MCF 10A (cell line): ENCODE data around the gene DPCD. TPM values are rescaled to one million over a fixed set of nuclear protein-coding genes. Genes with fewer than 3 reads are reported as not detected.

Experiments used
- BruUV-seq: library from RNA; stranded (reverse); fragments of 400-500 nt; replicated peaks from 2 replicates; lab custom pipeline; 2021; lab: Mats Ljungman, UMichigan
- CTCF ChIA-PET: fragments of 300-600 bp; sonication (Branson Sonifier 250); formaldehyde crosslinking; extraction: SDS; loops from one replicate; lab custom pipeline; 2021; ENCODE audit warnings: antibody characterized with exemption, inconsistent platforms; lab: Yijun Ruan, JAX
- POLR2A ChIA-PET: fragments of 300-600, 350-650 bp; sonication (Branson Sonifier 250); formaldehyde crosslinking; extraction: SDS; loops from one replicate; lab custom pipeline; 2020; ENCODE audit warnings: antibody characterized with exemption, inconsistent platforms; lab: Yijun Ruan, JAX
- DNase-seq: peaks from one replicate; pipeline ENCODE4 v3.0.0-alpha.2; 2018; ENCODE audit not compliant: unreplicated experiment
- H3K27ac Mint-ChIP-seq: one replicate; pipeline ENCODE4 v1.8.0; 2022; ENCODE audit warnings: mild to moderate bottlenecking, low read depth, mixed read lengths; ENCODE audit not compliant: unreplicated experiment
- H3K27me3 Mint-ChIP-seq: one replicate; pipeline ENCODE4 v1.8.0; 2022; ENCODE audit warnings: mixed read lengths; ENCODE audit not compliant: insufficient read depth, unreplicated experiment
- H3K36me3 Mint-ChIP-seq: one replicate; pipeline ENCODE4 v1.8.0; 2022; ENCODE audit warnings: mild to moderate bottlenecking, moderate library complexity, mixed read lengths; ENCODE audit not compliant: insufficient read depth, unreplicated experiment
- H3K4me1 Mint-ChIP-seq: one replicate; pipeline ENCODE4 v1.8.0; 2022; ENCODE audit warnings: mixed read lengths; ENCODE audit not compliant: insufficient read depth, unreplicated experiment
- H3K4me3 Mint-ChIP-seq: one replicate; pipeline ENCODE4 v1.8.0; 2022; ENCODE audit warnings: mild to moderate bottlenecking, moderate library complexity, mixed read lengths; ENCODE audit not compliant: unreplicated experiment
- H3K9me3 Mint-ChIP-seq: one replicate; pipeline ENCODE4 v1.8.0; 2022; ENCODE audit warnings: mixed read lengths; ENCODE audit not compliant: unreplicated experiment
- CTCF ChIP-seq: fragments of 200-600 bp; IDR thresholded peaks from one replicate; pipeline ENCODE4 v1.8.0; 2022; ENCODE audit warnings: antibody characterized with exemption, mild to moderate bottlenecking; ENCODE audit not compliant: unreplicated experiment
- intact Hi-C: fragments of 100-400 bp; cut with micrococcal nuclease; formaldehyde crosslinking; loops from 2 replicates; pipeline ENCODE4 v1.14.1; 2022
- total RNA-seq: library from RNA; stranded (reverse); gene quantifications from 2 replicates; pipeline ENCODE4 v1.2.3, GENCODE V29; 2022

DPCD gene
- total RNA-seq, 1 experiment from 2014 or later: 24.2 TPM

- Mint-ChIP-seq H3K4me1 (no peaks in the 10 kb centered on the region), H3K27me3 (peaks cover 19% of the 10 kb centered on the region), H3K9me3 (no peaks in the 10 kb centered on the region), H3K36me3 (peaks cover 11% of the 10 kb centered on the region), H3K27ac (no peak overlapping the region), H3K4me3 (no peak overlapping the region)
- ChIA-PET CTCF (interaction anchor here (0.9 kb wide), 1 partner anchor 351 kb away, joined by 4 read pairs; no protein-coding TSS in a partner anchor), POLR2A (no interaction called here)
- no TSS peak for BruUV-seq
- intact Hi-C loops: no loop called here
- no peak for DNase-seq
- TF ChIP-seq CTCF: no peak
These were observed 23.6 kb upstream of the DPCD start for GRCh38 chr10:101564490-101564991.

- Mint-ChIP-seq H3K4me3 (no peak overlapping the region), H3K27me3 (peaks cover 19% of the 10 kb centered on the region), H3K36me3 (peaks cover 11% of the 10 kb centered on the region), H3K9me3 (no peaks in the 10 kb centered on the region), H3K4me1 (no peaks in the 10 kb centered on the region), H3K27ac (no peak overlapping the region)
- BruUV-seq: no TSS peak
- no peak for TF ChIP-seq CTCF
- POLR2A ChIA-PET: no interaction called here
- CTCF ChIA-PET: interaction anchor here (0.7 to 0.9 kb wide), 3 partner anchors 31 to 351 kb away, joined by 3 to 4 read pairs (median 3); no protein-coding TSS in a partner anchor
- no peak for DNase-seq
- intact Hi-C loops: no loop called here
These were observed 22.7 kb upstream of the DPCD start for GRCh38 chr10:101565370-101565900.

- ChIA-PET POLR2A (no interaction called here), CTCF (interaction anchor here (0.5 to 0.9 kb wide), 3 partner anchors 31 to 352 kb away, joined by 3 read pairs; no protein-coding TSS in a partner anchor)
- H3K9me3 Mint-ChIP-seq: no peaks in the 10 kb centered on the region
- peaks cover 10% of the 10 kb centered on the region for H3K36me3 Mint-ChIP-seq
- TF ChIP-seq CTCF: no peak
- H3K27me3 Mint-ChIP-seq: peaks cover 19% of the 10 kb centered on the region
- intact Hi-C loops: no loop called here
- no peak for DNase-seq
- H3K27ac Mint-ChIP-seq: no peak overlapping the region
- peaks cover 3% of the 10 kb centered on the region for H3K4me1 Mint-ChIP-seq
- no peak overlapping the region for H3K4me3 Mint-ChIP-seq
- no TSS peak for BruUV-seq
These were observed 22.2 kb upstream of the DPCD start for GRCh38 chr10:101565936-101566332.

- ChIA-PET CTCF (interaction anchor here (0.5 to 7.7 kb wide), 4 partner anchors 32 to 352 kb away, joined by 3 to 118 read pairs (median 3); no protein-coding TSS in a partner anchor), POLR2A (interaction anchor here (1.6 kb wide), 1 partner anchor 8 kb away, joined by 4 read pairs; no protein-coding TSS in a partner anchor)
- H3K36me3 Mint-ChIP-seq: peaks cover 6% of the 10 kb centered on the region
- H3K9me3 Mint-ChIP-seq: no peaks in the 10 kb centered on the region
- no peak for DNase-seq
- H3K4me1 Mint-ChIP-seq: peaks cover 5% of the 10 kb centered on the region
- TF ChIP-seq CTCF: no peak
- peaks cover 19% of the 10 kb centered on the region for H3K27me3 Mint-ChIP-seq
- BruUV-seq: no TSS peak
- no peak overlapping the region for H3K27ac Mint-ChIP-seq
- intact Hi-C loops: no loop called here
- H3K4me3 Mint-ChIP-seq: no peak overlapping the region
These were observed 21.6 kb upstream of the DPCD start for GRCh38 chr10:101566333-101567164.
